HepG2 (cell line): ENCODE measurements around the gene LRP5. TPM values are rescaled to one million over a fixed set of nuclear protein-coding genes. Genes with fewer than 3 reads are reported as not detected.

Source experiments
- ATF7-NPFF ChIP-seq: sonication (generic); formaldehyde crosslinking; IDR thresholded peaks from 2 replicates; pipeline ENCODE4 v1.8.1; 2023; ENCODE audit warnings: mild to moderate bottlenecking, low read depth, missing genetic modification reagents, moderate library complexity
- BRD4 ChIP-seq: sonication (generic); formaldehyde crosslinking; IDR thresholded peaks from 2 replicates; pipeline ENCODE4 v1.4.0; 2020; ENCODE audit warnings: missing genetic modification reagents
- CHD4 ChIP-seq: fragments of 200-600 bp; sonication (generic); IDR thresholded peaks from 2 replicates; pipeline ENCODE4 v1.7.0; 2017; ENCODE audit warnings: mild to moderate bottlenecking, low read length, borderline replicate concordance
- JARID2 ChIP-seq: sonication (generic); formaldehyde crosslinking; IDR thresholded peaks from 2 replicates; pipeline ENCODE4 v1.8.1; 2023; ENCODE audit warnings: missing genetic modification reagents, inconsistent platforms; ENCODE audit not compliant: insufficient replicate concordance
- KDM2A ChIP-seq: sonication (generic); formaldehyde crosslinking; IDR thresholded peaks from 2 replicates; pipeline ENCODE4 v1.4.0; 2020; ENCODE audit warnings: low read depth, missing genetic modification reagents, borderline replicate concordance
- PCBP1 ChIP-seq: fragments of 200-400 bp; formaldehyde crosslinking; IDR thresholded peaks from 2 replicates; pipeline ENCODE4 v1.6.1; 2017; ENCODE audit warnings: mild to moderate bottlenecking, low read depth, low read length, borderline replicate concordance
- RBAK ChIP-seq: sonication (generic); formaldehyde crosslinking; IDR thresholded peaks from 2 replicates; pipeline ENCODE4 v1.5.1; 2020; ENCODE audit warnings: mild to moderate bottlenecking, missing genetic modification reagents
- RFXAP ChIP-seq: sonication (generic); formaldehyde crosslinking; IDR thresholded peaks from 2 replicates; pipeline ENCODE4 v1.4.0; 2020; ENCODE audit warnings: missing genetic modification reagents, borderline replicate concordance
- SATB2 ChIP-seq: sonication (generic); formaldehyde crosslinking; IDR thresholded peaks from 2 replicates; pipeline ENCODE4 v1.5.0; 2020; ENCODE audit warnings: missing genetic modification reagents
- ZNF10 ChIP-seq: sonication (generic); formaldehyde crosslinking; IDR thresholded peaks from 2 replicates; pipeline ENCODE4 v1.4.0; 2020; ENCODE audit warnings: mild to moderate bottlenecking, low read depth, missing genetic modification reagents, borderline replicate concordance
- ZNF333 ChIP-seq: sonication (generic); formaldehyde crosslinking; IDR thresholded peaks from 2 replicates; pipeline ENCODE4 v1.4.0; 2020; ENCODE audit warnings: mild to moderate bottlenecking, missing genetic modification reagents, borderline replicate concordance
- ZNF343 ChIP-seq: sonication (generic); formaldehyde crosslinking; IDR thresholded peaks from 2 replicates; pipeline ENCODE4 v1.4.0; 2020; ENCODE audit warnings: mild to moderate bottlenecking, missing genetic modification reagents
- ZNF543 ChIP-seq: sonication (generic); formaldehyde crosslinking; IDR thresholded peaks from 2 replicates; pipeline ENCODE4 v1.4.0; 2020; ENCODE audit warnings: mild to moderate bottlenecking, missing genetic modification reagents
- ZNF747 ChIP-seq: sonication (generic); formaldehyde crosslinking; IDR thresholded peaks from 2 replicates; pipeline ENCODE4 v1.8.1; 2023; ENCODE audit warnings: missing genetic modification reagents, mild to moderate bottlenecking, borderline replicate concordance
- ZSCAN31 ChIP-seq: sonication (generic); formaldehyde crosslinking; IDR thresholded peaks from 2 replicates; pipeline ENCODE4 v1.5.0; 2020; ENCODE audit warnings: low read depth, mild to moderate bottlenecking, missing genetic modification reagents
- polyA plus RNA-seq, 8 experiments: library from polyadenylated mRNA; depleted of rRNA in 3 of 8; stranded (reverse) in 7 of 8; unstranded in 1 of 8; fragments of >200 nt; fragmentation: Illumina TruSeq in 4 of 8; extraction: Trizol in 4 of 8; gene quantifications; 2 replicates each; pipeline versions ENCODE4 v1.2.1 to v1.2.3, GENCODE V29; 2011 to 2016; ENCODE audit warnings: low read depth in 4 of 8, missing spikeins in 1 of 8, mixed read lengths in 1 of 8; ENCODE audit not compliant: insufficient read depth in 1 of 8
- total RNA-seq, 5 experiments: library from RNA; depleted of rRNA; stranded (reverse); fragments of >200 nt; fragmentation: Illumina TruSeq; extraction: Trizol; gene quantifications; 2 replicates each; pipeline ENCODE4 v1.2.3, GENCODE V29; 2016; ENCODE audit warnings: low read depth in 1 of 5
- TF ChIP-seq, protein P1 (sequence below): sonication (generic); formaldehyde crosslinking; IDR thresholded peaks from 2 replicates; pipeline ENCODE4 v1.5.1; 2020; ENCODE audit warnings: mild to moderate bottlenecking, missing genetic modification reagents, borderline replicate concordance
- TF ChIP-seq, protein P2 (sequence below): sonication (generic); formaldehyde crosslinking; IDR thresholded peaks from 2 replicates; pipeline ENCODE4 v1.4.0; 2020; ENCODE audit warnings: missing genetic modification reagents
- TF ChIP-seq, protein P3 (sequence below): sonication (generic); formaldehyde crosslinking; IDR thresholded peaks from 2 replicates; pipeline ENCODE4 v1.4.0; 2020; ENCODE audit warnings: missing genetic modification reagents
- TF ChIP-seq, protein P4 (sequence below): sonication (generic); formaldehyde crosslinking; IDR thresholded peaks from 2 replicates; pipeline ENCODE4 v1.4.0; 2020; ENCODE audit warnings: missing genetic modification reagents

LRP5 gene
- total and polyA plus RNA-seq, 2 of the 13 experiments (the other 11 are each of a cell fraction or from before 2014, with no cell fraction given), result 40.4 to 64.0 TPM

DNA sequence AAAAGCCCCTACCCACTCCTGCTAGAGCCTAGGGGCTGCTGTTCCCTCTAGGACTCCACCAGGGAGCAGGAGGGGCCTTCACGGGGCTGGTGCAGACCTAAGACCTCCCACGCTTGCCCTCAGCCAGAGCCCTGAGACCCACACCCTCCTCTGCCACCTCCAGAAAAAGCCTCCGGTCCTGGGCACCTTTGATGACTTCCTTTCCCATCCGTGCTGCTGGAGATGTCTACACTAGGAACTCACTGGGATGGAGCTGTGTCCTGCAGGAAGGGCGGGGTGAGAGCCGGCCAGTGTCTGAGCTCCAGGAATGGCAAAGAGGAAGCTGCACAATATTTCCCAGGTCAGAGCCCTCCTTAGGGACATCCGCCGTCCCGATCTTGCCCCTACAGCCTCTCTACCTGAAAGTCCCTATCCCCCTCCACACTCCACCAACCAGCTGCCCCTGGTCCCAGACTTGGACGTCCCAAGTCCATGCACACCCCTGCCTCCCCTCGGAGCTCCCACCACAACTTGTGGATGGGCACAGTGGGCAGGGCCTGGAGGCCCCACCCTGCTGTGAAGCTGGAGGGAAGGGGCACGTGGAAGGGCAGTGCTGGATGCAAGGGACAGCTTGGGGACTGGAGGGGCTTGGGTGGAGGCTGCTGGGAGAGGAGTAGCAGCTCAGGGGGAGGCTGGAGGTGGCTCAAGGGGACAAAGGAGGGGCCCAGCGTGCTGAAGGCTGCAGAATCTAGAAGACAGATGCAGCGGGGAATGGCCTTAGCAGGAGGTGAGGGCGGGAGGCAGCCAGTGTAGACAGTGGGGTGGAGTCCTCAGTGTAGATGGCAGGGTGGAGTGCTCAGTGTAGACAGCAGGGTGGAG, 13.5 kb upstream of the LRP5 start (continued):
- TF ChIP-seq, protein P1, sequence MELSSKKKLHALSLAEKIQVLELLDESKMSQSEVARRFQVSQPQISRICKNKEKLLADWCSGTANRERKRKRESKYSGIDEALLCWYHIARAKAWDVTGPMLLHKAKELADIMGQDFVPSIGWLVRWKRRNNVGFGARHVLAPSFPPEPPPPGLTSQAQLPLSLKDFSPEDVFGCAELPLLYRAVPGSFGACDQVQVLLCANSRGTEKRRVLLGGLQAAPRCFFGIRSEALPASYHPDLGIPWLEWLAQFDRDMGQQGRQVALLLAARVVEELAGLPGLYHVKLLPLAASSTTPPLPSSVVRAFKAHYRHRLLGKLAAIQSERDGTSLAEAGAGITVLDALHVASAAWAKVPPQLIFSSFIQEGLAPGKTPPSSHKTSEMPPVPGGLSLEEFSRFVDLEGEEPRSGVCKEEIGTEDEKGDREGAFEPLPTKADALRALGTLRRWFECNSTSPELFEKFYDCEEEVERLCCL (CRISPR knock-in tag), result no peak
- TF ChIP-seq ZNF343 (0 out of 2 replicates have a peak, but pooled peaks have one; percentile 37), SATB2 (no peak), RBAK (CRISPR knock-in tag) (no peak), KDM2A (CRISPR knock-in tag) (0 out of 2 replicates have a peak, but pooled peaks have one; percentile 59), RFXAP (CRISPR knock-in tag) (no peak), CHD4 (peak; percentile 16; the same call in 1 of the 2 replicates), ZNF333 (no peak; the same call in 1 of the 2 replicates), JARID2 (no peak), ZNF10 (CRISPR knock-in tag) (no peak), BRD4 (CRISPR knock-in tag) (no peak; the same call in 1 of the 2 replicates), PCBP1 (0 out of 2 replicates have a peak, but pooled peaks have one; percentile 77), ZNF543 (CRISPR knock-in tag) (no peak), ZNF747 (CRISPR knock-in tag) (peak; percentile 81; the same call in 1 of the 2 replicates), ATF7-NPFF (CRISPR knock-in tag) (0 out of 2 replicates have a peak, but pooled peaks have one; percentile 52), ZSCAN31 (CRISPR knock-in tag) (peak; percentile 32; the same call in 1 of the 2 replicates)
- TF ChIP-seq, protein P2, sequence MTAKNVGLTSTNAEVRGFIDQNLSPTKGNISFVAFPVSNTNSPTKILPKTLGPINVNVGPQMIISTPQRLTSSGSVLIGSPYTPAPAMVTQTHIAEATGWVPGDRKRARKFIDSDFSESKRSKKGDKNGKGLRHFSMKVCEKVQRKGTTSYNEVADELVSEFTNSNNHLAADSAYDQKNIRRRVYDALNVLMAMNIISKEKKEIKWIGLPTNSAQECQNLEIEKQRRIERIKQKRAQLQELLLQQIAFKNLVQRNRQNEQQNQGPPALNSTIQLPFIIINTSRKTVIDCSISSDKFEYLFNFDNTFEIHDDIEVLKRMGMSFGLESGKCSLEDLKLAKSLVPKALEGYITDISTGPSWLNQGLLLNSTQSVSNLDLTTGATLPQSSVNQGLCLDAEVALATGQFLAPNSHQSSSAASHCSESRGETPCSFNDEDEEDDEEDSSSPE, result peak; percentile 74
- TF ChIP-seq, protein P3, sequence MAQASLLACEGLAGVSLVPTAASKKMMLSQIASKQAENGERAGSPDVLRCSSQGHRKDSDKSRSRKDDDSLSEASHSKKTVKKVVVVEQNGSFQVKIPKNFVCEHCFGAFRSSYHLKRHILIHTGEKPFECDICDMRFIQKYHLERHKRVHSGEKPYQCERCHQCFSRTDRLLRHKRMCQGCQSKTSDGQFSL (CRISPR knock-in tag), result peak; percentile 32; the same call in 1 of the 2 replicates
- TF ChIP-seq, protein P4, sequence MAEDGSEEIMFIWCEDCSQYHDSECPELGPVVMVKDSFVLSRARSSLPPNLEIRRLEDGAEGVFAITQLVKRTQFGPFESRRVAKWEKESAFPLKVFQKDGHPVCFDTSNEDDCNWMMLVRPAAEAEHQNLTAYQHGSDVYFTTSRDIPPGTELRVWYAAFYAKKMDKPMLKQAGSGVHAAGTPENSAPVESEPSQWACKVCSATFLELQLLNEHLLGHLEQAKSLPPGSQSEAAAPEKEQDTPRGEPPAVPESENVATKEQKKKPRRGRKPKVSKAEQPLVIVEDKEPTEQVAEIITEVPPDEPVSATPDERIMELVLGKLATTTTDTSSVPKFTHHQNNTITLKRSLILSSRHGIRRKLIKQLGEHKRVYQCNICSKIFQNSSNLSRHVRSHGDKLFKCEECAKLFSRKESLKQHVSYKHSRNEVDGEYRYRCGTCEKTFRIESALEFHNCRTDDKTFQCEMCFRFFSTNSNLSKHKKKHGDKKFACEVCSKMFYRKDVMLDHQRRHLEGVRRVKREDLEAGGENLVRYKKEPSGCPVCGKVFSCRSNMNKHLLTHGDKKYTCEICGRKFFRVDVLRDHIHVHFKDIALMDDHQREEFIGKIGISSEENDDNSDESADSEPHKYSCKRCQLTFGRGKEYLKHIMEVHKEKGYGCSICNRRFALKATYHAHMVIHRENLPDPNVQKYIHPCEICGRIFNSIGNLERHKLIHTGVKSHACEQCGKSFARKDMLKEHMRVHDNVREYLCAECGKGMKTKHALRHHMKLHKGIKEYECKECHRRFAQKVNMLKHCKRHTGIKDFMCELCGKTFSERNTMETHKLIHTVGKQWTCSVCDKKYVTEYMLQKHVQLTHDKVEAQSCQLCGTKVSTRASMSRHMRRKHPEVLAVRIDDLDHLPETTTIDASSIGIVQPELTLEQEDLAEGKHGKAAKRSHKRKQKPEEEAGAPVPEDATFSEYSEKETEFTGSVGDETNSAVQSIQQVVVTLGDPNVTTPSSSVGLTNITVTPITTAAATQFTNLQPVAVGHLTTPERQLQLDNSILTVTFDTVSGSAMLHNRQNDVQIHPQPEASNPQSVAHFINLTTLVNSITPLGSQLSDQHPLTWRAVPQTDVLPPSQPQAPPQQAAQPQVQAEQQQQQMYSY, result no peak
